B cell (primary cell): Measurements from ENCODE around the gene FUCA2. TPM values are rescaled to one million over a fixed set of nuclear protein-coding genes. Genes with fewer than 3 reads are reported as not detected.

Source experiments
- ATAC-seq: fragments of 200-7000 bp; cut with Tn5 transposase; one replicate; pipeline ENCODE4 v1.10.0; 2021; ENCODE audit warnings: low read depth, mild to moderate bottlenecking, moderate number of reproducible peaks, moderate library complexity
- CTCF ChIA-PET: fragments of 350-600 bp; sonication (Branson Sonifier 250); formaldehyde crosslinking; loops from one replicate; lab custom pipeline; 2021; ENCODE audit warnings: antibody characterized with exemption, inconsistent platforms; lab: Charles Lee
- POLR2A ChIA-PET: fragments of 350-600 bp; sonication (Branson Sonifier 250); formaldehyde crosslinking; loops from one replicate; lab custom pipeline; 2021; ENCODE audit warnings: antibody characterized with exemption; lab: Charles Lee
- DNase-seq: peaks from one replicate; pipeline ENCODE4 v3.0.0; 2013
- H2AFZ ChIP-seq: 2 replicates; pipeline ENCODE4 v1.6.1; 2012; ENCODE audit warnings: mild to moderate bottlenecking, low read depth, low read length; ENCODE audit not compliant: insufficient read depth, poor library complexity, severe bottlenecking
- H3K27ac ChIP-seq, 2 donors: 1 replicate in 1 of 2; 2 replicates in 1 of 2; pipeline ENCODE4 v1.5.1; 2012 to 2013; ENCODE audit warnings: low read length in 2 of 2, mild to moderate bottlenecking in 2 of 2, moderate library complexity in 1 of 2
- H3K27me3 ChIP-seq, 4 experiments: fragments of 200-600 bp in 1 of 4; sonication (generic) in 1 of 4; replicated peaks in 1 of 4; 1 replicate in 2 of 4; 2 replicates in 2 of 4; pipeline versions ENCODE4 v1.6.1 to v1.7.0; 2013 to 2016; ENCODE audit warnings: low read length in 3 of 4, mild to moderate bottlenecking in 2 of 4, mixed read lengths in 1 of 4, moderate library complexity in 1 of 4; ENCODE audit not compliant: insufficient read depth in 4 of 4, control insufficient read depth in 3 of 4; ENCODE audit errors: control extremely low read depth in 1 of 4
- H3K36me3 ChIP-seq, 2 experiments: replicated peaks in 1 of 2; 1 replicate in 1 of 2; 2 replicates in 1 of 2; pipeline versions ENCODE4 v1.6.1 to v1.7.1; 2013; ENCODE audit warnings: low read length in 1 of 2; ENCODE audit not compliant: insufficient read depth in 2 of 2, control insufficient read depth in 1 of 2; ENCODE audit errors: control extremely low read depth in 1 of 2, extremely low read depth in 1 of 2
- H3K4me1 ChIP-seq, 2 donors: fragments of 200-600 bp in 1 of 2; sonication (generic) in 1 of 2; 1 replicate in 1 of 2; 2 replicates in 1 of 2; pipeline versions ENCODE4 v1.5.1 to v1.6.1; 2013 to 2017; ENCODE audit warnings: low read length in 2 of 2; ENCODE audit not compliant: control insufficient read depth in 2 of 2, insufficient read depth in 2 of 2
- H3K4me2 ChIP-seq: replicated peaks from 2 replicates; pipeline ENCODE3; 2012; ENCODE audit warnings: mild to moderate bottlenecking, low read depth, low read length; ENCODE audit not compliant: poor library complexity, severe bottlenecking
- H3K4me3 ChIP-seq, 5 experiments: fragments of 200-600 bp in 1 of 5; sonication (generic) in 1 of 5; 1 replicate in 3 of 5; 2 replicates in 2 of 5; pipeline versions ENCODE4 v1.5.1 to v1.7.0; 2011 to 2016; ENCODE audit warnings: low read length in 4 of 5, mild to moderate bottlenecking in 4 of 5, low read depth in 2 of 5, control low read depth in 1 of 5, moderate library complexity in 1 of 5; ENCODE audit not compliant: insufficient read depth in 1 of 5; ENCODE audit errors: control extremely low read depth in 1 of 5, extremely low read depth in 1 of 5
- H3K79me2 ChIP-seq: fragments of 200-600 bp; sonication (generic); one replicate; pipeline ENCODE4 v1.6.0; 2016; ENCODE audit warnings: low read length; ENCODE audit not compliant: control insufficient read depth, insufficient read depth
- H3K9ac ChIP-seq: fragments of 200-600 bp; sonication (generic); 2 replicates; pipeline ENCODE4 v1.6.1; 2017; ENCODE audit warnings: mild to moderate bottlenecking, low read length, moderate library complexity
- H3K9me3 ChIP-seq, 3 donors: one replicate each; pipeline versions ENCODE4 v1.6.1 to v1.7.1; 2013; ENCODE audit warnings: low read length in 2 of 3; ENCODE audit not compliant: control insufficient read depth in 2 of 3, insufficient read depth in 1 of 3; ENCODE audit errors: control extremely low read depth in 1 of 3
- H4K20me1 ChIP-seq: 2 replicates; pipeline ENCODE4 v1.6.0; 2012; ENCODE audit warnings: mild to moderate bottlenecking, low read length; ENCODE audit not compliant: insufficient read depth, control insufficient read depth, poor library complexity, severe bottlenecking
- H3K27ac Mint-ChIP-seq: one replicate; pipeline ENCODE4 v1.8.0; 2021; ENCODE audit warnings: mixed read lengths
- H3K27me3 Mint-ChIP-seq: one replicate; pipeline ENCODE4 v1.8.0; 2021; ENCODE audit warnings: mixed read lengths
- H3K4me1 Mint-ChIP-seq: one replicate; pipeline ENCODE4 v1.8.0; 2021; ENCODE audit warnings: mixed read lengths
- H3K4me3 Mint-ChIP-seq: one replicate; pipeline ENCODE4 v1.8.0; 2021; ENCODE audit warnings: mixed read lengths
- H3K9me3 Mint-ChIP-seq: one replicate; pipeline ENCODE4 v1.8.0; 2022; ENCODE audit warnings: mixed read lengths; ENCODE audit not compliant: insufficient read depth
- EZH2 ChIP-seq: IDR thresholded peaks from 2 replicates; pipeline ENCODE4 v1.6.1; 2012; ENCODE audit warnings: borderline replicate concordance, low read depth, mild to moderate bottlenecking, moderate library complexity, low read length; ENCODE audit not compliant: insufficient read depth, poor library complexity, severe bottlenecking
- WGBS: methylation state at CpG from one replicate; pipeline ENCODE4 v1.1.5; 2013; ENCODE audit warnings: missing lambda C conversion rate; ENCODE audit not compliant: insufficient coverage; 5-methylcytosine and 5-hydroxymethylcytosine counted together
- intact Hi-C: fragments of 100-400 bp; cut with micrococcal nuclease; formaldehyde crosslinking; loops from one replicate; pipeline ENCODE4 v1.10.0; 2022
- polyA plus RNA-seq: library from polyadenylated mRNA; depleted of rRNA; stranded (reverse); fragments of >200 nt; gene quantifications from 2 replicates; pipeline ENCODE4 v1.2.3, GENCODE V29; 2012
- total RNA-seq, 2 donors: library from RNA; stranded (reverse); fragments of 120-200 nt in 1 of 2; gene quantifications; 1 replicate in 1 of 2; 2 replicates in 1 of 2; pipeline versions ENCODE4 v1.2.3 to v1.2.4, GENCODE V29; 2013 to 2022
- TF ChIP-seq, protein P1 (sequence below): fragments of 200-600 bp; IDR thresholded peaks from one replicate; pipeline ENCODE4 v1.8.0; 2022; ENCODE audit warnings: antibody characterized with exemption, mild to moderate bottlenecking

Gene FUCA2
- total and polyA plus RNA-seq, 2 donors (not counting 1 experiment from before 2014, with no cell fraction given): 3.6 to 8.3 TPM

DNA sequence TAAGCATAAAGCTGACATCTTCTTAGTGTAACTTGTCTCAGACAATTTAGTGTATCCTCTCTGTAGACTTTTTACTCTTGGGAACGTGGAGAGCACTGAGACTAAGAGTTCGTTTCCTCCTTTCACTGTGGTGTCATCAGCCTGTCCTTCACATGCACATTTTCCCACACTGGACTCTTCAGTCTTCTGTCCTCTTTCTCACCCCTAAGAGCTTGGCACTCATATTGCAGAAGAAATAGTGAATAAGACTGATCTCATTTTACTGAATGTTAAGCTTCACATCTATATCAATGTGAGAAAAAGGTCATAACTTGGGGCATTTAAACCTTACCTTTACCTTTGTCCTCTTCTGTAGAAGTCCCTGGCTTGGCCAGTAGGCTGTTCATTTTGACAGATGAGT, 25.6 kb downstream of the FUCA2 start:
- Histone ChIP-seq H3K4me2 (no peak overlapping the region), H2AFZ (no peak overlapping the region), H3K27me3 (no peaks in the 10 kb centered on the region), H3K4me3 (no peak overlapping the region), H3K27ac (no peak overlapping the region), H4K20me1 (no peaks in the 10 kb centered on the region), H3K79me2 (no peaks in the 10 kb centered on the region), H3K9ac (no peak overlapping the region), H3K9me3 (no peaks in the 10 kb centered on the region), H3K36me3 (peaks cover 0 to 5% of the 10 kb centered on the region in 2 experiments), H3K4me1 (no peaks in the 10 kb centered on the region)
- Mint-ChIP-seq H3K4me1 (no peaks in the 10 kb centered on the region), H3K27ac (no peak overlapping the region), H3K4me3 (no peak overlapping the region), H3K27me3 (no peaks in the 10 kb centered on the region), H3K9me3 (no peaks in the 10 kb centered on the region)
- WGBS: no CpG with 5 or more reads among the region's 2 CpGs
- CTCF ChIA-PET: no interaction called here
- no peak for TF ChIP-seq EZH2
- TF ChIP-seq, protein P1, sequence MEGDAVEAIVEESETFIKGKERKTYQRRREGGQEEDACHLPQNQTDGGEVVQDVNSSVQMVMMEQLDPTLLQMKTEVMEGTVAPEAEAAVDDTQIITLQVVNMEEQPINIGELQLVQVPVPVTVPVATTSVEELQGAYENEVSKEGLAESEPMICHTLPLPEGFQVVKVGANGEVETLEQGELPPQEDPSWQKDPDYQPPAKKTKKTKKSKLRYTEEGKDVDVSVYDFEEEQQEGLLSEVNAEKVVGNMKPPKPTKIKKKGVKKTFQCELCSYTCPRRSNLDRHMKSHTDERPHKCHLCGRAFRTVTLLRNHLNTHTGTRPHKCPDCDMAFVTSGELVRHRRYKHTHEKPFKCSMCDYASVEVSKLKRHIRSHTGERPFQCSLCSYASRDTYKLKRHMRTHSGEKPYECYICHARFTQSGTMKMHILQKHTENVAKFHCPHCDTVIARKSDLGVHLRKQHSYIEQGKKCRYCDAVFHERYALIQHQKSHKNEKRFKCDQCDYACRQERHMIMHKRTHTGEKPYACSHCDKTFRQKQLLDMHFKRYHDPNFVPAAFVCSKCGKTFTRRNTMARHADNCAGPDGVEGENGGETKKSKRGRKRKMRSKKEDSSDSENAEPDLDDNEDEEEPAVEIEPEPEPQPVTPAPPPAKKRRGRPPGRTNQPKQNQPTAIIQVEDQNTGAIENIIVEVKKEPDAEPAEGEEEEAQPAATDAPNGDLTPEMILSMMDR: no peak
- no peak for ATAC-seq
- DNase-seq: no peak
- POLR2A ChIA-PET: no interaction called here
- intact Hi-C loops: no loop called here

DNA sequence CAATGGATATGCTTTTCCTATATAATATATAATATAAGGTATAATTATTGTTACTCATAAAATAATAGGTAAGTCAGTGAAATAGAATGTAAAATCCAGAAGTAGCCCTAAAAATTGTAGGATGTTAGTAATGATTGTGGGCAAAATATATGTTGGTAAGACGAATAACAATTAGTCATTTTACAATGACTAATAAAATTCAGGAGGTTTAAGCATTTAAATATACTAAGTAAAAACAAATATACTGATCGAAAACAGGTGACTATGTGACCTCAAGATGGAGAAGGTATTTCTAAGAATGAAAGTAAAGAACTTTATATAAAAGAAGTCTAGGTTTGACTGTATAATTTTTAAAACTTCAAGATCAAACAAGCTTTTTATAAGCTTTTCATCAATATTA, 28.9 kb downstream of the FUCA2 start:
- no peak overlapping the region for H3K9ac ChIP-seq
- Mint-ChIP-seq H3K9me3 (no peaks in the 10 kb centered on the region), H3K27me3 (no peaks in the 10 kb centered on the region), H3K27ac (no peak overlapping the region), H3K4me1 (peaks cover 8% of the 10 kb centered on the region), H3K4me3 (no peak overlapping the region)
- H3K27me3 ChIP-seq: no peaks in the 10 kb centered on the region
- ChIA-PET CTCF (no interaction called here), POLR2A (no interaction called here)
- H3K4me3 ChIP-seq: no peak overlapping the region
- no peak for ATAC-seq
- no peaks in the 10 kb centered on the region for H4K20me1 ChIP-seq
- peaks cover 0 to 3% of the 10 kb centered on the region in 2 donors for H3K4me1 ChIP-seq
- no CpG with 5 or more reads among the region's 2 CpGs for WGBS
- no peak overlapping the region for H3K27ac ChIP-seq
- no peak for DNase-seq
- H2AFZ ChIP-seq: no peak overlapping the region
- H3K36me3 ChIP-seq: peaks cover under 1 to 2% of the 10 kb centered on the region in 2 experiments
- TF ChIP-seq EZH2: no peak
- TF ChIP-seq, protein P1: no peak
- H3K4me2 ChIP-seq: no peak overlapping the region
- H3K9me3 ChIP-seq: no peaks in the 10 kb centered on the region
- intact Hi-C loops: no loop called here
- H3K79me2 ChIP-seq: no peaks in the 10 kb centered on the region
